GM19324 (cell line): ENCODE data around the gene SLC3A2.
"Not testable (repeated sequence)": the region's sequence is repeated elsewhere in the genome, so short reads cannot be mapped to it uniquely, and the experiment has no call there.

Experiments used
- ATAC-seq: cut with Tn5 transposase; IDR thresholded peaks from one replicate; pipeline ENCODE4 v1.9.1; 2021; ENCODE audit warnings: mild to moderate bottlenecking, moderate library complexity; ENCODE audit not compliant: unreplicated experiment, low FRiP score

SLC3A2 gene

DNA sequence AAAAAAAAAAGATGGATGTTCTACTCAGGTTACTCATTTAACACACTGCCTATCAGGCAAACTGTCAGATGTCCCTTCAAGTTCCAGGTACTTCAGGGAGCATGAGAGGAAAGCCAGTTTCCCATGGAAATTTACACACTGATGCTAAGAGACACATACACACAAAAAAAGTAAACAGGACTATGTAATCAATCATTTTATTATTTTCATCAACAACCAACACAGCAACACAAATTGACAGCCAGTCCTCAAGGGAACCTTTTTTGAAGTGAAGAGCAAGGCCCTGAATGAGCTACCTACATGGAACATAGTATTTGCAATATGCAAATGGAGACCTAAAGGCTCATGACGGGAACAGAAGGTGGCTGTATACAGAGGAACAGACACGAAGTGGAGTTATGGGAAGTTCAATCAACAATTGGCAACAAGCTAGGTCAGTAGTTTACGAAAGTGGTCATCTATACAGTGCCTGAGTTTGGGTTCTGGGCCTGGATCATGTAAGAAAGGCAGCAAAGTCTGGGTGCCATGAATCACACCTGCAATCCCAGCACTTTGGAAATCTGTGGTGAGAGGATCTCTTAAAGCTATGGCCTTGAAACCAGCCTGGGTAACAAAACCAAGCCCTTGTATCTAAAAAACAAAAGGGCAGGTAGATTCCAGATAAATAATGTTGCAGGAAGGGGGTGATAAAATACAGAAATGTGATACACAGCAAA is 28.7 kb upstream of the SLC3A2 start:
- no peak for ATAC-seq

DNA sequence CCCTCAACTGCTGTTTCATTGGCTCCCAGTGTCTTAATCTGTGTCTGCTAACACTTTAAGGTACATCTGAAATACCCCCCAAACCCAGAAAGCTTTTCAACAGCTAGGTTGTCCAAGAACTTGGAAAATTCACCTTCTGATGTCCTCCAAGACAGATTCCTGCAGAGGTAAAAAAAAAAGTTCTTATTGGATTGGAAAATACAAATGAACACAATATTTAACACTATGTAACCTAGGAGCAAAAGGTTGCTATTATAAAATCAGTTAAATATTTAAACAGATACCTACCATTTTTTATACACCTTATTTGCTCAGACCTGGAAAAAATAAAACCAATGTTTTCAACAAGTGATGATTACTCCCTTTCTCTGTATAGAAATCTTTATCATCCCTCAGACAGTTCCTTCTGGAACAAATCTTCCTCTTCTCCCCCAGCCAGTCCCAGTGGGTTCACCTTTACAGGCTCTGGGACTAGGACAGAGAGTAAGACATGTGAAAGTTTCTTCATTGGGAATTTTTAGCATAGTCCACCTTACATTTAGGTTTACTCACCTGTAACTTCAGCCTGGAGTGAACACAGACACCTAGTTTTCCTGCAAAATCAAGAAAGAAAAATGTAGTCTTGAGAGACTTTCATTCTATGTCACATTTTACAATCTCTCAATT is 28.0 kb upstream of the SLC3A2 start:
- ATAC-seq: no peak

DNA sequence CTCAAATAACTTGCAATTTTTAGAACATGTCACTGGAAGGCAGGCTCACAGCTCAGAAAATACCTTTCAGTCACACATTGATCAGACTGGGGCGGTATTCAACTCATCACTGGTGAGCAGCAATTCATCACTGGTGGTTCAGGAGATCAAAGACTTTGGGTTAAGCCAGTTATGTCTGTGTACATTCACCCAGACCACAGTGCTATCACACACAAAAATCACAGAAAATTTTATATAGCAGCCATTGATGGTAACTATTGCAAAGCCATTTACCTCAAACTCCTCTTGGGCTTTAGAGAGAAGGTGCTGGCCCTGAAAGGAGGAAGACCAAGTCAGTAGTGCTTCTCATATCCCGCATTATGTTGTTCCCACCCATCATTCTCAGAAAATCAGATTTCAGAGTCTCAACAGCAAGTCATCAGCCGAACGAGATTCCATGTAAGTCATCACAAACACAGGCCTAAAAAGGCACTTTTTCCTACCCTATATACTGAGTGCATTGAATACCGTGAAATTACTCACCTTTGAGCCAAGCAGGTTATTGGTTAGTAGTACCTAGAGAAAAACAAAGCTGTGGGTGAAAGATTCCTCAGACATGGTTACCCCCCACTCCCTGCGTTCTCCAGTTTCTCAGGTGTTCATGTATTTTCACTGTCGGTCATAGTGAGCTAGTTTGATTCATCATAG is 27.3 kb upstream of the SLC3A2 start:
- no peak for ATAC-seq

DNA sequence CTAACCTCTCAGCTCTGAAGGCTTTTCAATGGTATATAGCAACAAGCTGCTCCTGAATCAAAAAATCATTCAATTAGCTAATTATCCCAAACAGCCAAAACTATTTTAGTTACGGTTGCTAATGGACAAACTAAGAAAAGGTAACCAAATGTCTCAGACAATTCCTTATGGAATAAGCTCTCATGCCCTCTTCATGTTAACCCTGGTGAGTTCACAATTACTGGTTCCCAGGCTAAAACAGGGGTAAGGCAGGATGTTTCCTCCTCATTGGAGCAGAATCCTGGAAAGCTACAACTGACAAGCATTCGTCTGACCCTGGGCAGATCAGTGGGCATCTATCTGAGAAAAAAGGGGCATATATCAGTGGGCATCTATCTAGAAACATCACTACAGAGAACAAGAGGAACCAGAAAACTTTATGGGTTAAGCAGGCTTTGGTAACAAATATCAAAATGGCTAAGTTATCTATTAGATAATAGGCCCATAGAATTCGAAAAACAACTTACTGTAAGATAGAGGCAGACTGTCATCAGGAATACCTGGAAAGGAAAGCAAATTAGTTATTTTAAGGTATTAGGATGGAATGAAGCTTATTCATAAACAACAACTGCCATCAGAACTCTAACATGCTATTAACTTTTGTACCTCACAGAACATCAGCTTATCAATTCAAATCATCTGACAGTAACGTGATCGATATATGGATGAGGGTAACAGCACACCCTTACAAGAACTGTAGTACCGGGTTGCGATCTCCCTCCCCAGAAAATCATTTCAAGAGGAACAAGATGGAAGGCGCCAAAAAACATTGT is 26.5 kb upstream of the SLC3A2 start:
- ATAC-seq: no peak

DNA sequence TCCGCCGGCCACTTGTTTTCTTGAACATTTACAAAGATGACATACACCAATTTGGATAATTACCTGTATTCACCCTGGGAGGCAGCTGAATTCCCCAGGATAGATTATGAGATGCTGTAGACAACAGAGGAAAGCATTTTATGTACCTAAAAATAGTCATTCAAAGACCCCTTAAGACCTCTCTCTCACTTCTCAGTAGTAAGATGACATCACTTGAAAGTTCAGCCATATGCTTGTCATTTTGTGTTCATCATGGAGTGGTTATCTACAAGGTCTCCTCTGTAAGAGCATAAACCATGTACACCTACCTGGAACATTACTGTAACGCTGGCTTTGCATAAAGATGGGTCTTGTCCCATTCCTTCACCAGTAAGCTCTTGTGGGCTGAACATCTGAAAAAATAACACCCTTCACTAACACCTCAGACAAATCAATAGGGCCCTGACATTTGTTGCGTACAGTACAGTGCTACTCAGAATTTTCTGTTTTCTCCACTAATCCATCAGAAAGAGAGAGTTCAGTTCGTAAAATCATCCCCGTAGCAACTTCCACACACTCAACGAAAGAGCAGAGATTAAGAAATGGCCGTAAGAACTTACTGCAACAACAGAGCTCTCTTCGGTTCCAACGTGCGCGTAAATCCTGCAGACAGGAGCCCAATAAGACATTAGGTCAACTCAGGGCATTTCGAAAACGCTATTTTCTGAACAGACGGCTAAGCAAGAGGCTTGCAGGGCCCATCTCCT is 25.7 kb upstream of the SLC3A2 start:
- no peak for ATAC-seq

DNA sequence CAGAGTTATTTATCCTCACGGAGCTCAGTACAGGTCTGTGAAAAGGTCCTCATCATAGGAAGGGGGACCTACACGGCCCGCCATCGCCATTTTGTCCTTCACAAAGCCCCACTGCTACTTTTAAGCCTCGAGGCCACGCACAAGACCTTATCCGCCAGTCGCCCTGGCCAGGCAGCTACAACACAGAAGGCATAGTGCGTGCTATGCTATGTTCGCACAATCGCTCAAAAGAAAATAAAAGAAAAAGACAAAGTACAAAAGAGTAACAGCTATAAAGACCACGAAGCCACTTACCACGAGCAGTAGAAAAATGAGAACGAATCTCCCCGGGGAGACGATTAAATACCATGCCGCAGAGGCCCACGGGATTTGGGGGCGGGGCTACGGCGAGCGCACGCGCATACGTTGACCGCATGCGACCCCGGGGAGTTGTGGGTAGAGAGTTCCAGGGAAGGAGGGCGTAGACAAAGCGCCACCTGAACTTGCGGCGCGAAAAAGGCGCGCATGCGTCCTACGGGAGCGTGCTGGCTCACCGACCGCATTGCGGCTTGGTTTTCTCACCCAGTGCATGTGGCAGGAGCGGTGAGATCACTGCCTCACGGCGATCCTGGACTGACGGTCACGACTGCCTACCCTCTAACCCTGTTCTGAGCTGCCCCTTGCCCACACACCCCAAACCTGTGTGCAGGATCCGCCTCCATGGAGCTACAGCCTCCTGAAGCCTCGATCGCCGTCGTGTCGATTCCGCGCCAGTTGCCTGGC is 24.9 kb upstream of the SLC3A2 start:
- ATAC-seq: peak; percentile 94

DNA sequence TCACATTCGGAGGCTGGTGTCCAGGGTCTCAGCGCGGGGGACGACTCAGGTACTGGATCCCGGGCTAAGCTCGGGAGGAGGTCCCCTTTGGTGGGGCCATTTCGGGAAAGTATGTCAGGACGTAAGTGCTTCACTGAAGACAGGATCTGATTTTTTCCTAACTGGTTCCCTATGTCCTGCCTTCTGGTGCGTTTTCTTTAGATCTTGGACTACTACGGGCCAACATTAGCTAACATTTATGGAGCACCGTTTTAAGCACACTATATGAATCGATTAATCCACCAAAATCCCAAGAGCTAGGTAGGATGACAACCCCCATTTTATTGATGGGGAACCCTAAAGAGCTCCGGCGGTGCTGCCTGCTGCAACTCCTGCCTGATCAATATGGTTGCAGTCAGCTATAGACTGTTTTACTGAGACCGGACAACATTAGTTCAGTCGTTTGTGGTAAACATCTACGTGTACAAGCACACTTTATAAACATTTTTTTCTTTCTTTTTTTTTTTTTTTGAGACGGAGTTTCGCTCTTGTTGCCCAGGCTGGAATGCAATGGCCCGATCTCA is 24.3 kb upstream of the SLC3A2 start:
- peak; percentile 2 for ATAC-seq

DNA sequence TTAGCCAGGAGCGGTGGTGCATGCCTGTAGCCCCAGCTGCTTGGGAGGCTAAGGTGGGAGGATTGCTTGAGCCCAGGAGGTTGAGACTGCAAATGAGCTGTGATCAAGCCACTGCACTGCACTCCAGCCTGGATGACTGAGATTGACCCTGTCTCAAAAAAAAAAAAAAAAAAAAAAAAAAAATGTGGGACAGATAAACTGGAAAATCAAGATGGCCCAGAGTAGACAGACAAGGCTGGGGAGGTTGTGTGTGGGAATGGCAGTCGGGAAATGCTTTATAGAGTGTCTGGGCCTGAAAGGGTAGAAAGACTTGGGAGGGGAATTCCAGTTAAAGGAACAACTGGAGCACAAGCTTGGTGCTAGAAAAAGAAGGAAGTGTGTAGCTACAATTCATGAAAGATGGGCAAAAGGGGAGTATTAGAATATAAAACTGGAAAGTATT is 23.1 kb upstream of the SLC3A2 start:
- no peak for ATAC-seq

DNA sequence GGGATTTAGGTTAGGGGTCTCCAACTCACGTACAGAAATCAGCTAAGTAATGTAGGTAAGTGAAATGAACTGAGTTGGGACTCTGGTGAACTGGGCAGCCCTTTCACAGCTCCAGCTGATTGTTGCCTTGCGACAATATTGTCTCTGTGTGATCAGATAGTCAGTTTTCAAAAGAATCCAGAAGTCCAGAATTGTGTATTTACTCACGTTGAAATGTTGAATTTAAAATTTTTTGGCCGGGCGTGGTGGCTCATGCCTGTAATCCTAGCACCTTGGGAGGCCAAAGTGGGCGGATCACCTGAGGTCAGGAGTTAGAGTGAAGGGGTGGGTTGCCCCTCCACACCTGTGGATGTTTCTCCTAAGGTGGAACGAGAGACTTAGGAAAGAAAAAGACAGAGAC is 22.5 kb upstream of the SLC3A2 start:
- no peak for ATAC-seq

DNA sequence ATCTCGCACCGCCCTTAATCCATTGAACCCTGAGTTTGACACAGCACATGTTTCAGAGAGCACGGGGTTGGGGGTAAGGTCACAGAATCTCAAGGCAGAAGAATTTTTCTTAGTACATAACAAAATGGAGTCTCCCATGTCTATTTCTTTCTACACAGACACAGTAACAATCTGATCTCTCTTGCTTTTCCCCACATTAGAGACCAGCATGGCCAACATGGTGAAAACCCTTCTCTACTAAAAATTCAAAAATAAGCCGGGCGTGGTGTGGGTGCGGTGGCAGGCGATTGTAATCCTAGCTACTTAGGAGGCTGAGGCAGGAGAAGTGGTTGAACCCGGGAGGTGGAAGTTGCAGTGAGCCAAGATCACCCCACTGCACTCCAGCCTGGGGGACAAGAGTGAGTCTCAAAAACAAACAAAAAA is 21.4 kb upstream of the SLC3A2 start:
- not testable (repeated sequence) for ATAC-seq

DNA sequence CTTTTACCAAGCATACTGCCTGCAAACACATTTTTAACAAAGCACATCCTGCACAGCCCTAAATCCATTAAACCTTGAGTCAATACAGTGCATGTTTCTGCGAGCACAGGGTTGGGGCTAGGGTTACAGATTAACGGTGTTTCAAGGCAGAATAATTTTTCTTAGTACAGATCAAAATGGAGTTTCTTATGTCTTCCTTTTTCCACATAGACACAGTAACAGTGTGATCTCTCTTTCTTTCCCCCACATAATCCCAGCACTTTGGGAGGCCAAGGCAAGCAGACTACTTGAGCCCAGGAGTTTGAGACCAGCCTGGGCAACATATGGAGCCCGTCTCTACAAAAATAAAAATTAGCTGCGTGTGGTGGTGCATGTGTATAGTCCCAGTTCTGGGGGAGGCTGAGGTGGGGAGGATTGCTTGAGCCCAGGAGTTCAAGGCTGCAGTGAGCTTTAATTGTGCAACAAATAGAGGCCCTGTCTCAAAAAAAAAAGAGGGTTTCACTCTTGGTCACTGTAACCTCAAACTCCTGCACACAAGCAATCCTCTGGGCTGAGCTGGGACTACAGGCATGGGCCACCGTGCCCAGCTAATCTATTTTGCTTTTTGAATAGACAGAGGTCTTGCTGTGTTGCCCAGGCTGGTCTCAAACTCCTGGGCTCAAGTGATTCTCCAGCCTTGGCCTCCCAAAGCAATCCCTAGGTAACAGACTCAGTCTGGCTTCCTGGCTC is 19.7 kb upstream of the SLC3A2 start:
- no peak for ATAC-seq

DNA sequence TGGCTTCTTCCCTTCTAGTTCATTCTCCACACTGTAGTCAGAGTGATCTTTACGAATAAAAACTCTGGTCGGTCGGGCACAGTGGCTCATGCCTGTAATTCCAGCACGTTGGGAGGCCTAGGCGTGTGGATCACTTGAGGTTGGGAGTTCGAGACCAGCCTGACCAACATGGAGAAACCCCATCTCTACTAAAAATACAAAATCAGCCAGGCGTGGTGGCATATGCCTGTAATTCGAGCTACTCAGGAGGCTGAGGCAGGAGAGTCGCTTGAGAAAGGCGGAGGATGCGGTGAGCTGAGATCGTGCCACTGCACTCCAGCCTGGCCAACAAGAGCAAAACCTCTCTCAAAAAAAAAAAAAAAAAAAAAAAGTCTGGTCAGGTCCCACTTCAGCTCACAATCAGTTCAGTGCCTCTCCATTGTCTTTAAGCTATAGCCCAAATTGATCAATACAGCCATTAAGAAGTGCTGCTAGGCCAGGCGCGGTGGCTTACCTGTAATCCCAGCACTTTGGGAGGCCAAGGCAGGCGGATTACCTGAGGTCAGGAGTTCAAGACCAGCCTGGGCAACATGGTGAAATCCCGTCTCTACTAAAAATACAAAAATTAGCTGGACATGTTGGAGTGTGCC is 19.0 kb upstream of the SLC3A2 start:
- ATAC-seq: not testable (repeated sequence)

DNA sequence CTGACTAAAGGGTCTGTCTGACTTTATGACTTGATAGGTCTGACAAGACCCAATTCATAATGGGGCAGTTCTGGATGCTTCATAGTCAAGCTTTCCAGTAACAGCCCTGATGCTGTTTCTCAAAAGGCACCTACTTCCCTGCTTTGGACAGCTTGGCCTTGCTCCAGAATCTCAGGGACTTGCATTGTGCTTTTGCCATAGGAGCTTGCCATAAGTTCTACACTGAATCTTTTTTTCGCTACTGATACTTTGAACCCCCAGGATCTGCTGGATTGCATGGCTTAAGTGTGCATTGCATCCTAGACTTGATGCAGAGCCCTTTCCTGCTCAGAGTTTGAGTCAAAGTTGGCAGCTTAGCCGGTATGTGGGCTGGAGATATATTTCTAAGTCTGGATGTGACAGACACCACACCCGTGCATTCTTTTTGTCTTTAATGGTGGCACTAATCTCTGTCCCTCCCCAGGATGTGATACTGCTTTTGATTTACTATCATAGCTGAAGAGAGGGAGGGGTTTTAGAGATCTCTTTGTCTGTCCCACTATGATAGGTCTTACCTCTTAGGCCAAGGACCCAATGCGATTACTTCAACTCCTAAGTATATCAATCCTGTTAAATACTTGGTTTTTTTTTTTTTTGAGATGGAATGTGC is 16.9 kb upstream of the SLC3A2 start:
- no peak for ATAC-seq

DNA sequence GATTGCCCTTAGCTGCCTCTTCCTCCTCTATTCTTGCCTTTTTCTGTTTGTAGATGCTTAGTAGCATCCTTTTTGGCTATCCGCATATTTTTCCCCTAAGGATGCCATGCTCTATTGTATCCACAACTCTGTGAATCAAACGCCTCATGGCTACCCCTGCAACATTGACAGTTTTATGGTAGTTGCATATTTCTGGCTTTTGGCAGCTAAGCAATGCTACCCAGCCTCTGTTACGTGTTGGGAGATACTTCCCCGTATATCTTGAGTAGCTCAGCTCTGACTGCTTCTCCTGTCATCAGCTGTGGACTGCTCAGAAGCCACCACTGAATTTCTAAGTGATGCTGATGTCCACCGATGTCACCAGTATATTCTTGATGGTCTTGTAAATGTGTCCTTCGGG is 15.1 kb upstream of the SLC3A2 start:
- ATAC-seq: no peak

DNA sequence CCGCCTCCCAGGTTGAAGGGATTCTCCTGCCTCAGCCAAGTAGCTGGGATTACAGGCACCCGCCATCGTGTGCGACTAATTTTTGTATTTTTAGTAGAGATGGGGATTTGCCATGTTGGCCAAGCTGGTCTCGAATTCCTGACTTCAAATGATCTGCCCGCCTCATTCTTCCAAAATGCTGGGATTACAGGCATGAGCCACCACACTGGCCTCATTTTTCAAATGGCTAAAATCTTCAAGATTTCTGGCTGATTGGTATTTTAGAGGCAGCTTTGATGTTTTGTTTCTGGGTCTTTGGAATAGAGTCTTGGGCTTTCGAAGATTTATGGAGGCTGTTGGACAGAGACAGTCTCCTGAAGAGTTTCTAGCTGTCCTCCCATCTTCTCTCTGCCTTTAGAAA is 5.8 kb upstream of the SLC3A2 start:
- ATAC-seq: no peak

DNA sequence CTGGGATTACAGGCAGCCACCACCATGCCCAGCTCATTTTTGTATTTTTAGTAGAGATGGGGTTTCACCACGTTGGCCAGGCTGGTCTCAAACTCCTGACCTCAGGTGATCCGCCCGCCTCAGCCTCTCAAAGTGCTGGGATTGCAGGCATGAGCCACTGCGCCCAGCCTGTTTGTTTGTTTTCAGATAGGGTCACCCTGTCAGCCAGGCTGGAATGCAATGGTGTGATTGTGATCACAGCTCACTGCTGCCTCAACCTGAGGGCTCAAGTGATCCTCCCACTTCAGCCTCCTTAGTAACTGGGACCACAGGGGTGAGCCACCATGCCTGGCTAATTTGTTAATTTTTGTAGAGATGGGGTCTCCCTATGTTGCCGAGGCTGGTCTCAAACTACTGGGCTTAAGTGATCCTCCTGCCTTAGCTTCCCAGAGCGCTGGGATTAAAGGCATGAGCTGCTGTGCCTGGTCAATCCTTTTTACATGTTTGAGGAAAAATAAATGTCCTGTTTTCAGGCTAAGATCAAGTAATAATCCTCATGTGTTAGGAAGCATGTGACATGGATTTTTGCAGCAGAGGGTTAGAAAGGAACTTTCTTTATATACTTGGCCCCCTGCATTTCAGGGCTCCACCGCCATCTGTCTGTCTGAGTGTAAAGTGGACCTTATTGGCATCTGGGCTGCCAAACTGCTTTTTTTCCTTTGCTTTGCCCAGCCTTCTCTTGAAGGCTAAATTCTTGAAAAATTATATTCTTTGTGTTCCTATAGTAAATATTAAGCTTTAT is 4.8 kb upstream of the SLC3A2 start:
- ATAC-seq: no peak

DNA sequence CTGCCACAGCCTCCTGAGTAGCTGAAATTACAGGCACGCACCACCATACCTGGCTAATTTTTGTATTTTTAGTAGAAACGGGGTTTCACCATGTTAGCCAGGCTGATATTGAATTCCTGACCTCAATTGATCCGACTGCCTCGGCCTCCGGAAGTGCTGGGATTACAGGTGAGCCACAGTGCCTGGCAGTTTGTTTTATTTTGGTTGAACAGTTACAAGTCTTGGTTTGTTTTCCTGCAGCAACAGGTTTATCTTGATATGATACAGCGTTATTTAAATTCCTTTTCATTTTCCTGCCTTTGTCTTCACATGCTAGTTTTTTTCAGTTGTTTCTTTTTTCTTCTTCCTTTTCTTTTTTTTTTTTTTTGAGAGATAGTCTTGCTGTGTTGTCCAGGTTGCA is 4.0 kb upstream of the SLC3A2 start:
- ATAC-seq: no peak
